CD4-positive, alpha-beta T cell (primary cell): Measurements from ENCODE around the gene TOP2B. TPM values are rescaled to one million over a fixed set of nuclear protein-coding genes. Genes with fewer than 3 reads are reported as not detected.

ENCODE experiments used
- ATAC-seq: fragments of 200-7000 bp; cut with Tn5 transposase; one replicate; pipeline ENCODE4 v1.10.0; 2022; ENCODE audit warnings: mild to moderate bottlenecking; ENCODE audit not compliant: poor library complexity
- CTCF ChIA-PET: fragments of 350-600 bp; sonication (Branson Sonifier 250); formaldehyde crosslinking; loops from one replicate; lab custom pipeline; 2021; ENCODE audit warnings: antibody characterized with exemption, inconsistent platforms; lab: Charles Lee
- POLR2A ChIA-PET: fragments of 350-600 bp; sonication (Branson Sonifier 250); formaldehyde crosslinking; loops from one replicate; lab custom pipeline; 2021; ENCODE audit warnings: antibody characterized with exemption, inconsistent platforms; lab: Charles Lee
- DNase-seq, 14 experiments: peaks; one replicate each; pipeline ENCODE4 v3.0.0-alpha.2; 2013 to 2020; ENCODE audit warnings: mixed read lengths in 2 of 14
- H3K27ac ChIP-seq, 2 donors: one replicate each; pipeline versions ENCODE4 v1.5.1 to v1.7.0; 2013; ENCODE audit warnings: low read length in 2 of 2, low read depth in 1 of 2, mild to moderate bottlenecking in 1 of 2
- H3K27me3 ChIP-seq, 2 experiments: 1 replicate in 1 of 2; 2 replicates in 1 of 2; pipeline versions ENCODE4 v1.6.1 to v1.7.0; 2013; ENCODE audit warnings: low read length in 2 of 2, control low read depth in 1 of 2, mild to moderate bottlenecking in 1 of 2, moderate library complexity in 1 of 2; ENCODE audit not compliant: insufficient read depth in 2 of 2, control insufficient read depth in 1 of 2
- H3K36me3 ChIP-seq: one replicate; pipeline ENCODE4 v1.6.1; 2013; ENCODE audit warnings: low read length, control low read depth; ENCODE audit not compliant: insufficient read depth
- H3K4me1 ChIP-seq: one replicate; pipeline ENCODE4 v1.6.1; 2013; ENCODE audit warnings: low read length, control low read depth; ENCODE audit not compliant: insufficient read depth
- H3K4me3 ChIP-seq: one replicate; pipeline ENCODE4 v1.5.1; 2013; ENCODE audit warnings: mild to moderate bottlenecking, low read length, moderate library complexity
- H3K9me3 ChIP-seq, 2 experiments: 1 replicate in 1 of 2; 2 replicates in 1 of 2; pipeline versions ENCODE4 v1.6.1 to v1.7.0; 2013; ENCODE audit warnings: low read length in 2 of 2, mild to moderate bottlenecking in 2 of 2, control low read depth in 1 of 2, moderate library complexity in 1 of 2; ENCODE audit not compliant: control insufficient read depth in 1 of 2, insufficient read depth in 1 of 2
- H3K27ac Mint-ChIP-seq: one replicate; pipeline ENCODE4 v1.8.0; 2020; ENCODE audit warnings: mixed read lengths
- H3K27me3 Mint-ChIP-seq: one replicate; pipeline ENCODE4 v1.8.0; 2021; ENCODE audit warnings: mixed read lengths
- H3K36me3 Mint-ChIP-seq: one replicate; pipeline ENCODE4 v1.8.0; 2021; ENCODE audit warnings: low read depth, mixed read lengths
- H3K4me1 Mint-ChIP-seq: one replicate; pipeline ENCODE4 v1.8.0; 2021; ENCODE audit warnings: low read depth, mixed read lengths
- H3K4me3 Mint-ChIP-seq: one replicate; pipeline ENCODE4 v1.8.0; 2020; ENCODE audit warnings: mild to moderate bottlenecking, mixed read lengths
- H3K9me3 Mint-ChIP-seq: one replicate; pipeline ENCODE4 v1.8.0; 2020; ENCODE audit warnings: mixed read lengths
- CTCF ChIP-seq: fragments of 200-600 bp; IDR thresholded peaks from one replicate; pipeline ENCODE4 v1.8.0; 2022; ENCODE audit warnings: antibody characterized with exemption, mild to moderate bottlenecking
- intact Hi-C, 2 experiments: fragments of 100-400 bp; cut with DNase I in 1 of 2; cut with micrococcal nuclease in 1 of 2; formaldehyde crosslinking; loops; one replicate each; pipeline versions ENCODE4 v1.15.1 to v1.9.0; 2023 to 2025; cut with DNase I, micrococcal nuclease
- total RNA-seq, 174 experiments: library from RNA in 2 of 174; stranded (reverse) in 2 of 174; gene quantifications; one replicate each; pipeline ENCODE4 v1.2.3 and lab custom pipeline; 2021 to 2026

The TOP2B gene
- total RNA-seq, 2 experiments from 2014 or later: 79.7 to 80.4 TPM

- H3K36me3 Mint-ChIP-seq: no peaks in the 10 kb centered on the region
- Histone ChIP-seq H3K27me3 (no peaks in the 10 kb centered on the region), H3K9me3 (no peaks in the 10 kb centered on the region), H3K4me3 (no peak overlapping the region), H3K36me3 (no peaks in the 10 kb centered on the region), H3K27ac (no peak overlapping the region), H3K4me1 (no peaks in the 10 kb centered on the region)
- CTCF ChIA-PET: no interaction called here
- POLR2A ChIA-PET: no interaction called here
- TF ChIP-seq CTCF: no peak
- peaks cover 13% of the 10 kb centered on the region for H3K27me3 Mint-ChIP-seq
- no peak overlapping the region for H3K4me3 Mint-ChIP-seq
- ATAC-seq (no peak), DNase-seq (no peak)
- no peaks in the 10 kb centered on the region for H3K9me3 Mint-ChIP-seq
- H3K27ac Mint-ChIP-seq: no peak overlapping the region
- H3K4me1 Mint-ChIP-seq: no peaks in the 10 kb centered on the region
- intact Hi-C loops: no loop called here
Observed at GRCh38 chr3:25582242-25582641, 82.5 kb downstream of the TOP2B start.

- no peak for DNase-seq
- Histone ChIP-seq H3K4me3 (no peak overlapping the region), H3K36me3 (no peaks in the 10 kb centered on the region), H3K4me1 (no peaks in the 10 kb centered on the region), H3K9me3 (no peaks in the 10 kb centered on the region), H3K27ac (no peak overlapping the region), H3K27me3 (no peaks in the 10 kb centered on the region)
- no peaks in the 10 kb centered on the region for H3K9me3 Mint-ChIP-seq
- intact Hi-C loops: no loop called here
- no peak for ATAC-seq
- no peaks in the 10 kb centered on the region for H3K4me1 Mint-ChIP-seq
- peaks cover 16% of the 10 kb centered on the region for H3K27me3 Mint-ChIP-seq
- POLR2A ChIA-PET: no interaction called here
- CTCF ChIA-PET: no interaction called here
- no peak overlapping the region for H3K4me3 Mint-ChIP-seq
- no peak for TF ChIP-seq CTCF
- no peak overlapping the region for H3K27ac Mint-ChIP-seq
- H3K36me3 Mint-ChIP-seq: no peaks in the 10 kb centered on the region
Observed at GRCh38 chr3:25581823-25582222, 82.9 kb downstream of the TOP2B start.

- no peaks in the 10 kb centered on the region for H3K9me3 ChIP-seq
- no peak overlapping the region for H3K27ac ChIP-seq
- POLR2A ChIA-PET: no interaction called here
- TF ChIP-seq CTCF: no peak
- DNase-seq (no peak), ATAC-seq (no peak)
- Mint-ChIP-seq H3K36me3 (no peaks in the 10 kb centered on the region), H3K27me3 (peaks cover 16% of the 10 kb centered on the region), H3K4me3 (no peak overlapping the region), H3K4me1 (no peaks in the 10 kb centered on the region), H3K27ac (no peak overlapping the region), H3K9me3 (no peaks in the 10 kb centered on the region)
- no peaks in the 10 kb centered on the region for H3K27me3 ChIP-seq
- no peak overlapping the region for H3K4me3 ChIP-seq
- intact Hi-C loops: no loop called here
- H3K4me1 ChIP-seq: no peaks in the 10 kb centered on the region
- no peaks in the 10 kb centered on the region for H3K36me3 ChIP-seq
- CTCF ChIA-PET: no interaction called here
Observed at GRCh38 chr3:25581335-25581734, 83.4 kb downstream of the TOP2B start.
